Mesenchymal stem cell (in vitro differentiated cells and primary cell): ENCODE measurements around the gene MRGPRF.

Experiments
- DNase-seq: peaks from one replicate; pipeline ENCODE4 v3.0.0-alpha.2; 2013
- H2AFZ ChIP-seq: one replicate; pipeline ENCODE4 v1.6.1; 2013; ENCODE audit warnings: low read depth, mild to moderate bottlenecking, control low read depth, inconsistent platforms, low read length, moderate library complexity
- H2AK5ac ChIP-seq: 2 replicates; pipeline ENCODE4 v1.6.1; 2013; ENCODE audit warnings: low read length, moderate library complexity, mild to moderate bottlenecking, inconsistent platforms; ENCODE audit not compliant: severe bottlenecking
- H2BK120ac ChIP-seq: one replicate; pipeline ENCODE4 v1.6.1; 2013; ENCODE audit warnings: low read depth, mild to moderate bottlenecking, inconsistent platforms, low read length, moderate library complexity
- H2BK12ac ChIP-seq, 2 experiments: one replicate each; pipeline ENCODE4 v1.6.1; 2013; ENCODE audit warnings: inconsistent platforms in 2 of 2, low read length in 2 of 2, mild to moderate bottlenecking in 2 of 2, moderate library complexity in 2 of 2, control low read depth in 1 of 2
- H2BK15ac ChIP-seq: one replicate; pipeline ENCODE4 v1.6.1; 2013; ENCODE audit warnings: mild to moderate bottlenecking, low read depth, inconsistent platforms; ENCODE audit not compliant: poor library complexity, severe bottlenecking
- H2BK5ac ChIP-seq: 2 replicates; pipeline ENCODE4 v1.6.1; 2013; ENCODE audit warnings: low read depth, mild to moderate bottlenecking, low read length, control low read depth, inconsistent platforms; ENCODE audit not compliant: poor library complexity, severe bottlenecking
- H3K14ac ChIP-seq, 2 experiments: one replicate each; pipeline ENCODE4 v1.6.1; 2013; ENCODE audit warnings: inconsistent platforms in 2 of 2, low read length in 2 of 2, control low read depth in 1 of 2, mild to moderate bottlenecking in 1 of 2, moderate library complexity in 1 of 2
- H3K18ac ChIP-seq, 2 experiments: one replicate each; pipeline ENCODE4 v1.6.1; 2013; ENCODE audit warnings: inconsistent platforms in 2 of 2, low read length in 2 of 2, control low read depth in 1 of 2, low read depth in 1 of 2, mild to moderate bottlenecking in 1 of 2
- H3K23ac ChIP-seq, 2 experiments: one replicate each; pipeline ENCODE4 v1.6.1; 2013; ENCODE audit warnings: inconsistent platforms in 2 of 2, low read length in 2 of 2, mild to moderate bottlenecking in 2 of 2, moderate library complexity in 2 of 2, control low read depth in 1 of 2
- H3K27ac ChIP-seq: 2 replicates; pipeline ENCODE4 v1.5.1; 2013; ENCODE audit warnings: mild to moderate bottlenecking, moderate library complexity, low read length, control low read depth, inconsistent platforms; ENCODE audit not compliant: poor library complexity, severe bottlenecking
- H3K27me3 ChIP-seq, 2 experiments: 2 replicates each; pipeline versions ENCODE4 v1.6.1 to v1.7.0; 2013; ENCODE audit warnings: low read length in 2 of 2, mild to moderate bottlenecking in 2 of 2, moderate library complexity in 2 of 2, control low read depth in 1 of 2, inconsistent platforms in 1 of 2; ENCODE audit not compliant: control insufficient read depth in 1 of 2, insufficient read depth in 1 of 2
- H3K36me3 ChIP-seq, 2 experiments: 2 replicates each; pipeline versions ENCODE4 v1.6.1 to v1.7.0; 2013; ENCODE audit warnings: low read length in 2 of 2, control low read depth in 1 of 2, inconsistent platforms in 1 of 2, low read depth in 1 of 2, mild to moderate bottlenecking in 1 of 2; ENCODE audit not compliant: insufficient read depth in 2 of 2, control insufficient read depth in 1 of 2
- H3K4ac ChIP-seq, 2 experiments: one replicate each; pipeline ENCODE4 v1.6.1; 2013; ENCODE audit warnings: inconsistent platforms in 2 of 2, low read length in 2 of 2, mild to moderate bottlenecking in 2 of 2, moderate library complexity in 2 of 2, control low read depth in 1 of 2, low read depth in 1 of 2
- H3K4me1 ChIP-seq: 2 replicates; pipeline ENCODE4 v1.6.1; 2013; ENCODE audit warnings: low read depth, low read length, control low read depth; ENCODE audit not compliant: control insufficient read depth, insufficient read depth
- H3K4me2 ChIP-seq: 2 replicates; pipeline ENCODE4 v1.6.1; 2013; ENCODE audit warnings: low read length, mild to moderate bottlenecking, inconsistent platforms; ENCODE audit not compliant: poor library complexity, severe bottlenecking
- H3K4me3 ChIP-seq, 2 experiments: 2 replicates each; pipeline versions ENCODE4 v1.5.1 to v1.7.0; 2013; ENCODE audit warnings: low read length in 2 of 2, mild to moderate bottlenecking in 2 of 2, control low read depth in 1 of 2, low read depth in 1 of 2; ENCODE audit not compliant: insufficient read depth in 1 of 2
- H3K79me1 ChIP-seq: replicated peaks from 2 replicates; pipeline ENCODE4 v1.6.1; 2013; ENCODE audit warnings: mild to moderate bottlenecking, control low read depth, low read length, inconsistent platforms; ENCODE audit not compliant: poor library complexity, severe bottlenecking
- H3K9ac ChIP-seq: 2 replicates; pipeline ENCODE4 v1.7.0; 2013; ENCODE audit warnings: mild to moderate bottlenecking, low read length, moderate library complexity
- H3K9me3 ChIP-seq: 2 replicates; pipeline ENCODE4 v1.7.0; 2013; ENCODE audit warnings: mild to moderate bottlenecking, low read length; ENCODE audit not compliant: control insufficient read depth
- H4K8ac ChIP-seq: one replicate; pipeline ENCODE4 v1.6.1; 2013; ENCODE audit warnings: inconsistent platforms, mild to moderate bottlenecking, low read length, moderate library complexity
- H4K91ac ChIP-seq: one replicate; pipeline ENCODE4 v1.6.1; 2013; ENCODE audit warnings: mild to moderate bottlenecking, low read length, inconsistent platforms
- WGBS: methylation state at CpG from one replicate; pipeline ENCODE4 v1.1.7; 2013; ENCODE audit warnings: mixed read lengths; 5-methylcytosine and 5-hydroxymethylcytosine counted together

Gene MRGPRF

GRCh38 chr11:69049490-69049867 lies 36.4 kb upstream of the MRGPRF start:
- Histone ChIP-seq H3K4me3 (peak overlapping the region; percentile 95 to 96), H3K4me1 (peaks cover 18% of the 10 kb centered on the region), H2BK120ac (peak overlapping the region; percentile 90), H4K8ac (no peak overlapping the region), H3K36me3 (peaks cover 6 to 15% of the 10 kb centered on the region in 2 experiments), H2BK5ac (no peak overlapping the region), H3K18ac (peak overlapping the region in 1 of 2 experiments; percentile 67), H2BK15ac (no peak overlapping the region), H4K91ac (no peak overlapping the region), H3K23ac (peak overlapping the region in 1 of 2 experiments; percentile 86), H3K27me3 (no peaks in the 10 kb centered on the region), H3K9ac (peak overlapping the region; percentile 94), H2AK5ac (peak overlapping the region; percentile 62), H2BK12ac (no peak overlapping the region), H2AFZ (no peak overlapping the region), H3K9me3 (no peaks in the 10 kb centered on the region), H3K14ac (peak overlapping the region in 1 of 2 experiments; percentile 18), H3K4ac (peak overlapping the region; percentile 80 to 91), H3K79me1 (peaks cover 40% of the 10 kb centered on the region), H3K27ac (no peak overlapping the region), H3K4me2 (peak overlapping the region; percentile 62)
- 20% methylated on average over 13 of the region's 15 CpGs for WGBS
- DNase-seq, result no peak

- Histone ChIP-seq H2BK120ac (peak within 1 kb of the TSS; percentile 90), H3K79me1 (peaks cover 34% of the 10 kb centered on the region), H3K27ac (no peak within 1 kb of the TSS), H4K91ac (peak within 1 kb of the TSS; percentile 79), H2BK15ac (peak within 1 kb of the TSS; percentile 89), H3K14ac (peak within 1 kb of the TSS in 1 of 2 experiments; percentile 30), H3K9ac (peak within 1 kb of the TSS; percentile 94), H2AK5ac (peak within 1 kb of the TSS; percentile 62), H3K4ac (peak within 1 kb of the TSS; percentile 80 to 91), H3K18ac (peak within 1 kb of the TSS; percentile 67 to 86), H2AFZ (peak within 1 kb of the TSS; percentile 97), H2BK12ac (peak within 1 kb of the TSS in 1 of 2 experiments; percentile 16), H3K9me3 (no peaks in the 10 kb centered on the region), H3K4me2 (peak within 1 kb of the TSS; percentile 62), H3K4me1 (peaks cover 19% of the 10 kb centered on the region), H3K36me3 (peaks cover 1 to 10% of the 10 kb centered on the region in 2 experiments), H3K27me3 (no peaks in the 10 kb centered on the region), H4K8ac (peak within 1 kb of the TSS; percentile 82), H2BK5ac (no peak within 1 kb of the TSS), H3K4me3 (peak within 1 kb of the TSS; percentile 95 to 96), H3K23ac (peak within 1 kb of the TSS; percentile 86)
- DNase-seq, result peak; percentile 95
- WGBS, result under 1% methylated on average over 62 of the region's 76 CpGs
Observed at GRCh38 chr11:69048694-69049489, 35.8 kb upstream of the MRGPRF start, which contains the start of gene TPCN2. TPCN2 (plus strand) TSS chr11:69048932; CDS start chr11:69048998, 66 bp downstream.

DNA sequence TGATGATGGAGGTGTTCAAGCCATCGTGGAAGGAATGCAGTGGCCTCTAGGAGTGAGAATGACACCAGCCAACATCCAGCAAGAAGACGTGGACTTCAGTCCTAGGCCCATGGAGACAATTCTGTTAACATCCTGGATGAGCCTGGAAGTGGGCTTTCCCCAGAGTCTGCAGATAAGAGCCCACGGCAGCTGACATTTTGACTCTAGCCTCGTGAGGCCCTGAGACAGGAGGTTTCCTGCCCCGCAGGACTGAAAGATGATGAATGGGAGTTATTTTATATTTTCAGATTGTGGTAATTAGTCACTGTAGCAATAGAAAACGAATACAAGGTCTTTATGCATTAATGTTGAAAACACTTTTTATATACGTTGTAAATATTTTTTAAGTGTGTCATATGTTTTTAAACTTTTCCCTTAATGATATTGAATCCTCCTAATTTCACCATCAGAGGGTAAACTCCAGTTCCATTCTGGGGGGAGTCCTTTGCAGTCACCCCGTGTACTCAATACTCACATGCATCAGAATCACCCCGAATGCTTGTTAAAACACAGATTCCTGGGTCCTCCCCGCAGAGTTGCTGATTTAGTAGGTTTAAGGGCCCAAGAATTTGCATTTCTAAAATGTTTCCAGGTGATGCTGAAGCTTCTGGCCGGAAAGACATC lies 35.1 kb upstream of the MRGPRF start:
- H2BK12ac ChIP-seq, result no peak overlapping the region
- no peak overlapping the region for H3K18ac ChIP-seq
- 34% methylated on average over 9 of the region's 11 CpGs for WGBS
- peak overlapping the region in 1 of 2 experiments; percentile 96 for H3K4me3 ChIP-seq
- H3K4me2 ChIP-seq, result peak overlapping the region; percentile 62
- H2BK5ac ChIP-seq, result no peak overlapping the region
- H3K14ac ChIP-seq, result no peak overlapping the region
- H2BK15ac ChIP-seq, result no peak overlapping the region
- H4K91ac ChIP-seq, result no peak overlapping the region
- peak overlapping the region; percentile 94 for H3K9ac ChIP-seq
- H2AFZ ChIP-seq, result no peak overlapping the region
- peaks cover 19% of the 10 kb centered on the region for H3K4me1 ChIP-seq
- peaks cover 27% of the 10 kb centered on the region for H3K79me1 ChIP-seq
- no peak overlapping the region for H2BK120ac ChIP-seq
- DNase-seq, result no peak
- no peak overlapping the region for H3K23ac ChIP-seq
- H3K27me3 ChIP-seq, result no peaks in the 10 kb centered on the region
- H3K27ac ChIP-seq, result no peak overlapping the region
- peaks cover 0 to 4% of the 10 kb centered on the region in 2 experiments for H3K36me3 ChIP-seq
- no peak overlapping the region for H2AK5ac ChIP-seq
- H3K9me3 ChIP-seq, result no peaks in the 10 kb centered on the region
- peak overlapping the region; percentile 66 for H4K8ac ChIP-seq
- no peak overlapping the region for H3K4ac ChIP-seq
